Fibroblast of upper back skin (primary cell): Measurements from ENCODE around the gene CDH19.

ENCODE experiments used
- DNase-seq: peaks from one replicate; pipeline ENCODE4 v3.0.0-alpha.2; 2013

Gene CDH19

GRCh38 chr18:66603941-66604627 is at the start of gene CDH19:
Gene CDH19 (minus strand): TSS chr18:66604090. CDS start chr18:66572204, 31,886 bp downstream.
- DNase-seq = no peak

GRCh38 chr18:66647671-66648070 is 43.8 kb upstream of the CDH19 start:
- DNase-seq = no peak

GRCh38 chr18:66646609-66647008 is 42.7 kb upstream of the CDH19 start:
- DNase-seq = peak; percentile 27

GRCh38 chr18:66645983-66646382 is 42.1 kb upstream of the CDH19 start:
- no peak for DNase-seq

- DNase-seq = no peak
Measured at GRCh38 chr18:66641056-66641455, 37.2 kb upstream of the CDH19 start.

- DNase-seq = no peak
Measured at GRCh38 chr18:66640431-66640830, 36.5 kb upstream of the CDH19 start.

- no peak for DNase-seq
Measured at GRCh38 chr18:66638856-66639629, 35.2 kb upstream of the CDH19 start.

GRCh38 chr18:66635342-66635741 is 31.5 kb upstream of the CDH19 start:
- no peak for DNase-seq

GRCh38 chr18:66632756-66633155 is 28.9 kb upstream of the CDH19 start:
- peak; percentile 54 for DNase-seq

- no peak for DNase-seq
Measured at GRCh38 chr18:66630831-66631230, 26.9 kb upstream of the CDH19 start.

- DNase-seq = no peak
Measured at GRCh38 chr18:66623821-66624220, 19.9 kb upstream of the CDH19 start.

- DNase-seq = no peak
Measured at GRCh38 chr18:66621816-66622576, 18.1 kb upstream of the CDH19 start.

GRCh38 chr18:66616523-66616983 is 12.7 kb upstream of the CDH19 start:
- peak; percentile 14 for DNase-seq

GRCh38 chr18:66615176-66615575 is 11.3 kb upstream of the CDH19 start:
- no peak for DNase-seq

- DNase-seq = no peak
Measured at GRCh38 chr18:66607632-66608031, 3.7 kb upstream of the CDH19 start.

- DNase-seq = no peak
Measured at GRCh38 chr18:66601649-66602048, 2.2 kb downstream of the CDH19 start.

- DNase-seq = no peak
Measured at GRCh38 chr18:66599190-66599589, 4.7 kb downstream of the CDH19 start.

- no peak for DNase-seq
Measured at GRCh38 chr18:66587430-66587829, 16.5 kb downstream of the CDH19 start.

- peak; percentile 18 for DNase-seq
Measured at GRCh38 chr18:66582211-66582610, 21.7 kb downstream of the CDH19 start.

- DNase-seq = no peak
Measured at GRCh38 chr18:66575263-66575662, 28.6 kb downstream of the CDH19 start.

GRCh38 chr18:66571845-66572244 is 32.0 kb downstream of the CDH19 start:
- no peak for DNase-seq

GRCh38 chr18:66566616-66567015 is 37.3 kb downstream of the CDH19 start:
- no peak for DNase-seq

- DNase-seq = peak; percentile 11
Measured at GRCh38 chr18:66564236-66564635, 39.7 kb downstream of the CDH19 start.

- no peak for DNase-seq
Measured at GRCh38 chr18:66562279-66562678, 41.6 kb downstream of the CDH19 start.
